T-helper 17 cell (primary cell): ENCODE data around the gene CXCL1. TPM values are rescaled to one million over a fixed set of nuclear protein-coding genes. Genes with fewer than 3 reads are reported as not detected.

ENCODE experiments used
- ATAC-seq: fragments of 150-1000 bp; cut with Tn5 transposase; 2 replicates; pipeline ENCODE4 v1.10.0; 2021; ENCODE audit warnings: mild to moderate bottlenecking, moderate library complexity
- DNase-seq, 3 donors: peaks; one replicate each; pipeline versions ENCODE4 v3.0.0 to v3.0.0-alpha.2; 2020 to 2021
- H3K9me3 ChIP-seq: one replicate; pipeline ENCODE4 v1.7.0; 2013; ENCODE audit warnings: low read length, mild to moderate bottlenecking; ENCODE audit not compliant: control insufficient read depth, poor library complexity, severe bottlenecking
- H3K27ac Mint-ChIP-seq: one replicate; pipeline ENCODE4 v1.8.0; 2022; ENCODE audit warnings: mild to moderate bottlenecking, moderate library complexity, mixed read lengths
- H3K27me3 Mint-ChIP-seq: one replicate; pipeline ENCODE4 v1.8.0; 2022; ENCODE audit warnings: mixed read lengths
- H3K36me3 Mint-ChIP-seq: one replicate; pipeline ENCODE4 v1.8.0; 2022; ENCODE audit warnings: low read depth, mixed read lengths
- H3K4me1 Mint-ChIP-seq: one replicate; pipeline ENCODE4 v1.8.0; 2022; ENCODE audit warnings: mild to moderate bottlenecking, mixed read lengths
- H3K4me3 Mint-ChIP-seq: one replicate; pipeline ENCODE4 v1.8.0; 2022; ENCODE audit warnings: mild to moderate bottlenecking, moderate library complexity, mixed read lengths
- total RNA-seq, 4 donors: library from RNA in 2 of 4; stranded (reverse) in 2 of 4; gene quantifications; one replicate each; pipeline ENCODE4 v1.2.3 and lab custom pipeline; 2022 to 2026

CXCL1 gene
- total RNA-seq (under 1 TPM in 1 of 2 donors, not detected in 1; 0.31 TPM), total RNA-seq (lab: John Stamatoyannopoulos, UW) (0 reads per million in 2 donors)

- Mint-ChIP-seq H3K4me3 (peak within 1 kb of the TSS; percentile 39), H3K27ac (no peak within 1 kb of the TSS), H3K4me1 (peaks cover 2% of the 10 kb centered on the region), H3K36me3 (no peaks in the 10 kb centered on the region), H3K27me3 (peaks cover 13% of the 10 kb centered on the region)
- no peak for DNase-seq
- ATAC-seq = no peak
- no peaks in the 10 kb centered on the region for H3K9me3 ChIP-seq
Observed at GRCh38 chr4:73869130-73870055, at the start of gene CXCL1. Gene CXCL1 (plus strand): TSS chr4:73869393. CDS start chr4:73869471, 78 bp downstream.

GRCh38 chr4:73821325-73821724 is 47.9 kb upstream of the CXCL1 start:
- DNase-seq (no peak), ATAC-seq (no peak)
- H3K4me3 Mint-ChIP-seq = no peak overlapping the region
- H3K27me3 Mint-ChIP-seq = no peaks in the 10 kb centered on the region
- no peaks in the 10 kb centered on the region for H3K36me3 Mint-ChIP-seq
- no peaks in the 10 kb centered on the region for H3K4me1 Mint-ChIP-seq
- H3K9me3 ChIP-seq = no peaks in the 10 kb centered on the region
- H3K27ac Mint-ChIP-seq = no peak overlapping the region

- Mint-ChIP-seq H3K27ac (no peak overlapping the region), H3K27me3 (no peaks in the 10 kb centered on the region), H3K36me3 (no peaks in the 10 kb centered on the region), H3K4me1 (no peaks in the 10 kb centered on the region), H3K4me3 (no peak overlapping the region)
- H3K9me3 ChIP-seq = no peaks in the 10 kb centered on the region
- ATAC-seq (no peak), DNase-seq (no peak)
Observed at GRCh38 chr4:73822389-73822788, 46.8 kb upstream of the CXCL1 start.

- H3K27ac Mint-ChIP-seq = no peak overlapping the region
- H3K4me3 Mint-ChIP-seq = no peak overlapping the region
- ATAC-seq = no peak
Observed at GRCh38 chr4:73822812-73823504, 46.2 kb upstream of the CXCL1 start.

GRCh38 chr4:73823760-73824159 is 45.4 kb upstream of the CXCL1 start:
- Mint-ChIP-seq H3K27me3 (no peaks in the 10 kb centered on the region), H3K4me1 (no peaks in the 10 kb centered on the region)
- no peak for ATAC-seq

More at GRCh38 chr4:73822812-73823504, 46.2 kb upstream of the CXCL1 start:
- no peak for DNase-seq
- no peaks in the 10 kb centered on the region for H3K36me3 Mint-ChIP-seq
- no peaks in the 10 kb centered on the region for H3K4me1 Mint-ChIP-seq
- no peaks in the 10 kb centered on the region for H3K9me3 ChIP-seq
- H3K27me3 Mint-ChIP-seq = no peaks in the 10 kb centered on the region

GRCh38 chr4:73828956-73829355 is 40.2 kb upstream of the CXCL1 start:
- no peaks in the 10 kb centered on the region for H3K4me1 Mint-ChIP-seq
- no peaks in the 10 kb centered on the region for H3K36me3 Mint-ChIP-seq
- ATAC-seq (no peak), DNase-seq (no peak)
- no peak overlapping the region for H3K27ac Mint-ChIP-seq
- H3K4me3 Mint-ChIP-seq = no peak overlapping the region
- H3K9me3 ChIP-seq = no peaks in the 10 kb centered on the region
- H3K27me3 Mint-ChIP-seq = no peaks in the 10 kb centered on the region

More at GRCh38 chr4:73823760-73824159, 45.4 kb upstream of the CXCL1 start:
- Mint-ChIP-seq H3K4me3 (no peak overlapping the region), H3K27ac (no peak overlapping the region), H3K36me3 (no peaks in the 10 kb centered on the region)
- DNase-seq = no peak
- no peaks in the 10 kb centered on the region for H3K9me3 ChIP-seq

- DNase-seq (no peak), ATAC-seq (no peak)
- Mint-ChIP-seq H3K36me3 (no peaks in the 10 kb centered on the region), H3K4me3 (no peak overlapping the region), H3K27me3 (no peaks in the 10 kb centered on the region), H3K4me1 (no peaks in the 10 kb centered on the region), H3K27ac (no peak overlapping the region)
- H3K9me3 ChIP-seq = no peaks in the 10 kb centered on the region
Observed at GRCh38 chr4:73831569-73831968, 37.6 kb upstream of the CXCL1 start.

GRCh38 chr4:73832651-73833237 is 36.4 kb upstream of the CXCL1 start:
- no peaks in the 10 kb centered on the region for H3K36me3 Mint-ChIP-seq
- H3K27ac Mint-ChIP-seq = no peak overlapping the region
- no peak for DNase-seq
- peaks cover 3% of the 10 kb centered on the region for H3K9me3 ChIP-seq
- no peak for ATAC-seq
- H3K4me1 Mint-ChIP-seq = no peaks in the 10 kb centered on the region
- peaks cover 10% of the 10 kb centered on the region for H3K27me3 Mint-ChIP-seq
- no peak overlapping the region for H3K4me3 Mint-ChIP-seq

- peaks cover 3% of the 10 kb centered on the region for H3K9me3 ChIP-seq
- Mint-ChIP-seq H3K4me3 (no peak within 1 kb of the TSS), H3K27ac (no peak within 1 kb of the TSS), H3K27me3 (peaks cover 16% of the 10 kb centered on the region), H3K36me3 (no peaks in the 10 kb centered on the region), H3K4me1 (no peaks in the 10 kb centered on the region)
- no peak for DNase-seq
- ATAC-seq = no peak
Observed at GRCh38 chr4:73836373-73837279, 32.6 kb upstream of the CXCL1 start, which contains the start of gene CXCL6. Gene CXCL6 (plus strand): TSS chr4:73836678. CDS start chr4:73836751, 73 bp downstream.

- no peaks in the 10 kb centered on the region for H3K4me1 Mint-ChIP-seq
- H3K27ac Mint-ChIP-seq = no peak overlapping the region
Observed at GRCh38 chr4:73839071-73839470, 30.1 kb upstream of the CXCL1 start.

GRCh38 chr4:73839715-73840114 is 29.5 kb upstream of the CXCL1 start:
- no peak overlapping the region for H3K4me3 Mint-ChIP-seq
- H3K36me3 Mint-ChIP-seq = no peaks in the 10 kb centered on the region
- peaks cover 16% of the 10 kb centered on the region for H3K27me3 Mint-ChIP-seq

More at GRCh38 chr4:73839071-73839470, 30.1 kb upstream of the CXCL1 start:
- DNase-seq = no peak
- peaks cover 16% of the 10 kb centered on the region for H3K27me3 Mint-ChIP-seq
- H3K4me3 Mint-ChIP-seq = no peak overlapping the region
- no peaks in the 10 kb centered on the region for H3K36me3 Mint-ChIP-seq
- ATAC-seq = no peak
- peaks cover 3% of the 10 kb centered on the region for H3K9me3 ChIP-seq

GRCh38 chr4:73841243-73841925 is 27.8 kb upstream of the CXCL1 start:
- H3K9me3 ChIP-seq = peaks cover 3% of the 10 kb centered on the region
- H3K4me3 Mint-ChIP-seq = no peak overlapping the region
- no peak overlapping the region for H3K27ac Mint-ChIP-seq
- DNase-seq (no peak), ATAC-seq (no peak)
- no peaks in the 10 kb centered on the region for H3K4me1 Mint-ChIP-seq
- H3K27me3 Mint-ChIP-seq = peaks cover 16% of the 10 kb centered on the region
- no peaks in the 10 kb centered on the region for H3K36me3 Mint-ChIP-seq

More at GRCh38 chr4:73839715-73840114, 29.5 kb upstream of the CXCL1 start:
- H3K4me1 Mint-ChIP-seq = no peaks in the 10 kb centered on the region
- no peak for ATAC-seq
- no peak for DNase-seq
- H3K27ac Mint-ChIP-seq = no peak overlapping the region
- peaks cover 3% of the 10 kb centered on the region for H3K9me3 ChIP-seq
